Thyroid gland (tissue), 4 donors: Measurements from ENCODE around the gene PTRHD1.

Experiments used
- CTCF ChIP-seq, 6 experiments: fragments of 200-600 bp in 3 of 6; fragments of 450-650 bp in 3 of 6; sonication (generic) in 3 of 6; IDR thresholded peaks; one replicate each; pipeline ENCODE4 v1.5.1; 2016 to 2019; ENCODE audit warnings: antibody characterized with exemption in 6 of 6, mild to moderate bottlenecking in 2 of 6, inconsistent platforms in 1 of 6, moderate library complexity in 1 of 6
- POLR2A ChIP-seq, 2 donors: fragments of 450-650 bp; IDR thresholded peaks; one replicate each; pipeline ENCODE4 v1.6.1; 2017; ENCODE audit warnings: antibody characterized with exemption in 2 of 2, mild to moderate bottlenecking in 2 of 2, moderate library complexity in 1 of 2

DNA sequence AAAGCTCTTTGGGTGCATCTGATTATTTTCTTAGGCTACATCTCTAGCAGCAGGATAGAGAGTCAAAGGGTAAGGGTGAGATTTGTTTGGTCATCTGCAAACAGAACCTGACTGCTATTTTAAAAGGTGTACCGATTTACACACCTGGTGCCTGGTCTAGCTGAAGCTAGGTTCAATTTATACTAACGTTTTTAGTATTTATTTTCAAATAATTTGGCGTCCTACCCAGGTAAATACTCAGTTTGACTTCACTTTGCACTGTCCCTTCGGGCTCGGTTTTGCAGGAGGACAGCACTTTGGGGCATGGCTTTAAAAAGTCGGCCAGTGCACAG lies 683 bp downstream of the PTRHD1 start:
- no peak for TF ChIP-seq CTCF (IDR thresholded peaks at IDR 0.05)
- no peak for TF ChIP-seq POLR2A (IDR thresholded peaks at IDR 0.05)
